GM18508 (cell line): ENCODE data around the gene TMEM178B.
"Not testable (repeated sequence)": the region's sequence is repeated elsewhere in the genome, so short reads cannot be mapped to it uniquely, and the experiment has no call there.

Experiments used
- ATAC-seq: cut with Tn5 transposase; IDR thresholded peaks from one replicate; pipeline ENCODE4 v1.9.1; 2021; ENCODE audit warnings: moderate number of reproducible peaks; ENCODE audit not compliant: insufficient read depth, unreplicated experiment

Gene TMEM178B

DNA sequence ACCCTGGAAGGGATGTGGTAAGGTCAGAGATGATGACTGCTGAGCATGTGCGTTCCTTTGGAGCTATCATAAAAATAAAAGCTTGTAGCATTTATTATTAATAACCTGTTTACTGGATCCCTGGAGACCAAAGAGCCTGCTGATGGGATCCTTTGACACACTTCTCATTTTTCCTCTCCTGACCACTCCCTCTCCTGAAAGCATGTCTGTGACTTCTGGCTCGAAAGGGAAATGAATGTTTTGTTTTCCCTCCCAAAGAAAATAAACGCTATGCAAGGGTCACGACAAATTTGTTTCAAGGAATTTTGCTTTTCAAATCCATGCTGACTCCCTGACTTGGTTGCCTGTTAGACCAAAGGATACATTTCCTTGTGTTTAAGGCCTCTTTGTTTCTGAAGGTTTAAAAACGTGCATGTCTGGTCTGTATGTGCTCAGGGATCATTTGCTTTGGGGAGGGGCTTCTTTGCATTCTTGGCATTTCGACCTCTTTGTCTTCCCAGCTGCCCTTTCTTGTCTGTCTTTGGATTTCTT, 292.3 kb downstream of the TMEM178B start:
- no peak for ATAC-seq

DNA sequence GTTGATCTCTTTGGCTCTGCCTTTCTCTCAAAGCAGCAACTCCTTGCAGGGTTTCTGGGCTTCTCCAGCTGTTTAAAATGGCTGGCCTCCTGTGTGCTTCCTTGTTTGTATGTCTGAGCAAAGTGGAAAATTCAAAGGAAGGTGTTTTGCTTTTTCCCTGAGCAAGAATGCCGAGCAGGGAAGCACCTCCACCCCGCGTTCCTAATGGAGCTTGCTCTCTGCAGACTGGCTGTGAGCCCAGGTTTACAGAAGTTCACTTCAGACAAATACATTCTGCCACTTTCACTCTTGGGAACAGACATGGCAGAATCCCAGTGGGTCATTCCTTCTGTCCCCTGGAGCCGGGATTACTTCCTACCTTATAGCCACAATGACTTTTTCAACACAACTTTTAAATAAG, 295.6 kb downstream of the TMEM178B start:
- ATAC-seq = no peak

DNA sequence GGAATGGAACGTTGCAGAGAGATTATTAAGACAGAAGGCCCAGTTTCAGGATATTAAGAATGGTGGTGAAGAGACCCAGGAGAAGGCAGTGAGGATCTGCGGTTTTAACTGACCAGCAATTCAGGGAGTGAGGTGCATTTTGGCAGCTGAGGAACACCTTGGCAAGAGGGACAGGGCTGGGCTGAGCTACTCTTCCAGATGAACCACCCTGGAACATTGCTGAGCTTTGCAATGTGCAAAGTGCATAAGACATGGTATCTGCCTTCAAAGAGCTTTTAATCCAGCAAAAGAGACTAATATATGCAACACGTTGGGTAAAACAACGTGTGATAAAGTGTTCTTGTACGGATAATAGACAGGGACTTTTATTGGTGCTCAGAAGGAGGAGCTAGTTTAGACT, 296.3 kb downstream of the TMEM178B start:
- no peak for ATAC-seq

DNA sequence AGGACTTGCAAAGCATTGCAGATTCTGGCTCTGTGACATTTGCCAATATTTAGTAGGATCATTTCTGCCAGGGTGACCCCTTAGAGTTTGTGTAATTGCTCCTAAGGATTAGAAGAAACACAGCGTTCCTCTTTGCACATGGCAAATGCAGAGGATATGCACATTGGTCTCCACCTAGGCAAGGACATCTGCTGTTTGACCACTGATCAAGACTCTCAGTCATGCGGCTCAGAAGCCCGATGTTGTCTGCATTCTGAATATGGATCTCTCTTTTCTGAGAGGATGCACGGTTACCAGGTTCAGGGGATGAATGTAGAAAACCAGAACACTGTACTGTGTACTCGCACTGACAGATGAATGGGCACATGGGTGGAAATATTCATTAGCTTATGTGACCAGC, 296.8 kb downstream of the TMEM178B start:
- no peak for ATAC-seq

DNA sequence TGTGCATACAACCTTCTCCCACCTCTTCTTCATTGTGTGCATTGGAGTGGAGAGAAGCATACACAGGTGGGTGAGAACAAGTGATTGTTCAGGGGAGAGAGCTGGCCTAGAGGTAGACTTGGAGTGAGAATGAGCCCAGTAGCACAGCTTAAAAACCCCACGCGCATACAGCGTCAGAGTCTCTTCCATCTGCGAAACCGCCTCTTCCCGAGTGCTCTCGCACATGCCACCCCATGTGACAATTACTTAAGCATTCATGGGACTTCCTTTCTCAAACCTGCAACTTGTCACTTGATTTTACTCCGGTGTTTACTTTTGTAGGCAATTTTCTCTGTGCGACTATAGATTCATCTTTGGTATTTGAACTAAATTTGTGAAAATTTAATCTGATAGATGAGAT, 300.6 kb downstream of the TMEM178B start:
- no peak for ATAC-seq

DNA sequence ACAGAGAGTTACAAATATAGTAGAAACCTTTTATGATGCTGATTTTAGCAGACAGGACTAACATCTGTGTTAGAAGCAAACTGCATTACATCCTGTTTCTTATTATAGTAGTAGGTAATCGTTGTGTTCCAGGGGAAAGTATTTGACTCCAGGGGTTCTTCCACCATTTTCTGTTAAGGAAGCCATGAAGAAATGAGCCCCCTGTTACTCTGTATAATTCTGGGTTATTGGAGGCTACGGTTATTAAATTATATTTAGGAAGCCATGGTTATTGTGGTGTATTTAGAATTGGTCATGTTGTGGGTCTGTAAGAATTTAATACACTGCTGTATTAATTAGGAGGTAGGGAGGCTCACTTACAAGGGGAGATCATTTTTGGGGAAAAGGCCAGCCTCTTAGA, 301.6 kb downstream of the TMEM178B start:
- no peak for ATAC-seq

DNA sequence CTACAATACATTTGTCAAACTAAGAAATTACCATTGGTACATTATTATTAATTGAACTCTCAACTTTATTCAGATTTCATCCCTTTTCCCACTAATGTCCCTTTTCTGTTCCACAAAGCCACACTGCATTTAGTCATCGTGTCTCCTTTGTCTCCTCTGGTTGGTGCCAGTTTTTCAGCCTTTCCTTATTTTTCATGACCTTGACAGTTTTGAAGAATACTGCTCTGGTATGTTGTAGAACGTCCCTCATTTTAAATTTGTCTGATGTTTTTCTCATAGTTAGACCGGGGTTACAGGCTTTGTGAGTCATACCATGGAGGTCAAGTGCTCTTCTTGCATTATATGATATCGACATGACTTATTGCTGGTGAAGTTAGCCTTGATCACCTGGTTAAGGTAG, 304.0 kb downstream of the TMEM178B start:
- no peak for ATAC-seq

DNA sequence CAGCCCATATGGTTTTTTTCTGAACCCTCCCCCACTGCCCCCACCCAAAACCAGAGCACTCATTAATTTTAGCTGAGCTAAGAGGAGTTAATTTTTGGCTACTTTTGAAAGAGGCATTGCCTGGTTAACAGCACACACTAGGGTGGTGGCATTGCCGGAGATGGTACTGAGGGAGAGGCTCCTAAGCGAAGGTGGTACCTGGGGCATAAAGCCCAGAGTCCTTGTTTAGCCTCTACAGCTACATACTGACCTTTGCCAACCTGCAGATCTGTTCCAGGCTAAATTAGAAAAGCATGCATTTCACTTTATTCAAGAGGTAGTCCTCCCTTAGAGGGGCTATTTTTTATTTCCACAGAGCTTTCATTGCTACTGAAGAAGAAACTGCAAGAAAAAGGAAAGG, 304.5 kb downstream of the TMEM178B start:
- ATAC-seq = no peak

DNA sequence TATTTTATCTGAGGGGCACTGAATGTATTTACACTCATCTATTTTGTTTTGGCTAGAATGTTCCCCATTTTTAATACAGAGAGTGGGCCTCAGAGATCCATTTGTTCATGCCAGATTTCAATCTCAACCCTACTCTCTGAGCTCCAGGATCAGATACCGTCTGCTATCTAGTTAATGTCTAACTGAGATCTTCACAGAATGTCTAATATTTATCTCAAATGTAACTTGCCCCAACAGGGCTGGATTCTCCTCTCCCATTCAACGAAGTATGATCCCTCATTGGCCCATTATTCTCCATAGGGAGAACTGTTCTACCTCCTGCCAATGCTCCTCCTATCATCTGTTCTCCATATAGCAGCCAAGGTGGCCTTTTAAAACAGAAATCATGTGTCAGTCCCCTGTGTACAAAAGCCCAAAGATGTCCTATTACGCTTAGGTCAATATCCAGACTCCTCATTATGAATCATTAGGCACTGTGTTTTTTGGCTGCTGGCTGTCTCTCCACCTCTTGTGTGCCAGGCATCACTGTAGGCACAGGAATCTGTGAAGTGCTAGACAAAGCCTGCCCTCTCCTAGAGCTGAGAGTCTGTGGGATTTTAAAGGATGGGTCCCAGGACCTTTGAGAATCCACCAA, 308.0 kb downstream of the TMEM178B start:
- ATAC-seq = no peak

DNA sequence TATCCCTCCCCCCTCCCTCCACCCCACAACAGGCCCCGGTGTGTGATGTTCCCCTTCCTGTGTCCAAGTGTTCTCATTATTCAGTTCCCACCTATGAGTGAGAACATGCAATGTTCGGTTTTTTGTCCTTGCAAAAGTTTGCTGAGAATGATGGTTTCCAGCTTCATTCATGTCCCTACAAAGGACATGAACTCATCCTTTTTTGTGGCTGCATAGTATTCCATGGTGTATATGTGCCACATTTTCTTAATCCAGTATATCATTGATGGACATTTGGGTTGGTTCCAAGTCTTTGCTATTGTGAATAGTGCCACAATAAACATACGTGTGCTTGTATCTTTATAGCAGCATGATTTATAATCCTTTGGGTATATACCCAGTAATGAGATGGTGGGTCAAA, 309.5 kb downstream of the TMEM178B start:
- not testable (repeated sequence) for ATAC-seq

DNA sequence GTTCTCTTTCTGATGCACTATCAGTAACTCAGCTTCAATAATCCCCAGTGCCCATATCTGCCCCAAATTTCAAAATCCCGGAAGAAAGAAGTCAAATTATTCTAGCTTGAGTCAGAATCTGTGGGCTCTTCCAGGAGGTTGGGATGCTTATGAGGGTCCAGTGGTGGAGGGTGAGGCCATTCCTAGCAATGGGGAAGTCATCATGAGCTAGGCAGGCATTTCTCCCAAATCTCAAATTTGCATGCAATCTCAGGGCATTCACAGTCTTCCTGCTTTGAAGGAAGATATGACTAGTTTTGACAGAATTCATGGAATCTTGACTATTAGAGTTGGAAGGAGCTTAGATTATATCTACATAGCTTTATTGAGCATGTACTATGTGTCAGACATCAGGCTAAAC, 313.0 kb downstream of the TMEM178B start:
- no peak for ATAC-seq

DNA sequence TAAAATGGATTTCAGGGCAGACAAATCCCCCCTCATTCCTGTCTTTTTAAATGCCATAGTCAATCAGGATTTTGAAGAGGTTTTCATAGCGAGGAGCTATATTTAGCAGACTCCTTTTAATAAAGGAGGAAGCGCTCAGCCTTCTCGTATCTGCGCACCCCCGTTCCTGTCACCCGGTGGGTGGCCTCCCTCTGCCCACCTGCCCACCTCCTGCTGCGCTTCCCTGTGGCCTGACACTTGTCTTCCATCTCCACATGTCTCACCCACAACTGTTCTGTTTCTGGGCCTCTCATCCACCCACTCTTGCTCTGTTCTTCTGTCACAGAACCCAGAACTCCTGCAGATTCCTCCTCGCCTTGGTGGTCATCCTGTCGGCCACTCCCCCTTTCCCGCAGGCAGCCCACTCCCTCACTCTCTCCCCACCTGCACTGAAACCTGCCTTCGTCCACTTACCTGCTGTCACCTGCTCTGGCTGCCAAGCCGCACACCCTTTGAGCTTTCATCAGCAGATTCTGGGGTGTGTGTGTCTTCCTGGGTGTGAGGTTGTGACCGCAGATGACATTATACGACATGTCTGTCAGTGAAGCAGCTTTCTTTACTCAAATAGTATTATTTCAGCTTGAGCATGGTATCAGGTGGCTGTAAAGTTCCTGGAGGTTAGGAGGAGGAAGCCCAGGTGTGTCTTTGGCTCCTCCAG, 313.8 kb downstream of the TMEM178B start:
- ATAC-seq = no peak

DNA sequence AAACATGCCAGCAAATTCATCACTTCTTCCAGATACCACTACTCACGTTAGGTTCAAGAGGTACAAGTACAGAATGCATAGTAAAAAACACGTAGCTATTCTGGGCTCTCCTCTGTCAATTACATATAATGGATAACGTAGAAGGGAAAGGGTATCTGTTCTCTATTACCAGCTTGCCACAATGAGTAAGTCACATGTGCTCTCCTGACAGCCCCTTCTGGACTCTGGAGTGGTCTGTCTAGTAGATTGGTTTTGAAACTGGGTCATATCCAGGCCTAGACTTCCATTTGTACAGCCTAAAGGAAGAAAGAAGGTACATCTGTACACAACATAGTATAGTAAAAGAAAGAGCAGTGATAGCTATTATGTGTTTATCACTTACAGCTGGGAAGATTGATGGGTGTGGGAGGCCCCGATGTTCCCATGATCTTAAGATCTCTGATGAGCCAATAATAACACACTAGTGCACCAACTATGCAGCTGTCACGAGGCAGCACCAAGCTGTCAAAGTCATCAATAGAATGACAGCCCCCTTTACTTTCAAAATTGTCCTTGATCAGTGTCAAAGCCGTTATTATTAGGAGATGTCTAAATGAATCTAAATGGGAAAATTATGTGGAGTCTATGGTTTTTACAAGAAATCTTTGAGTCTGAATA, 315.4 kb downstream of the TMEM178B start:
- no peak for ATAC-seq

DNA sequence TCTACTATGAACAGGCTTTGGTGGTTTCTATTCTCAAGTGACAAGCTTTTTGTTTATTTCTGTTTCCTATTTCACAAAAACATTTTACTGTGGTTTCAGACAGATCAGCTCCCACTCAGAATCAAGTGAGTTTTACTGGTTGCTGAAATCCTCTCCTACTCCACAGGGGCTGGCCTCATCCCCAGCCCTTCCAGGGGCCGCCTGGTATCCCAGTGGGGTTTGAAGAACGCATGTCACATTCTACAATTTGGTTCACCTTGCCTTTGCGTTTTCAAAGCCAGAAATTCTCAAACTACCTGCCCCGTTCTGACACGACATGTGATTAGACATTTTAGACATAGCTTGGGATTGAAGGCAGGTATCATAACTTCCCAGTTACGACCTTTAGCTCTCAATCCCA, 316.5 kb downstream of the TMEM178B start:
- no peak for ATAC-seq

DNA sequence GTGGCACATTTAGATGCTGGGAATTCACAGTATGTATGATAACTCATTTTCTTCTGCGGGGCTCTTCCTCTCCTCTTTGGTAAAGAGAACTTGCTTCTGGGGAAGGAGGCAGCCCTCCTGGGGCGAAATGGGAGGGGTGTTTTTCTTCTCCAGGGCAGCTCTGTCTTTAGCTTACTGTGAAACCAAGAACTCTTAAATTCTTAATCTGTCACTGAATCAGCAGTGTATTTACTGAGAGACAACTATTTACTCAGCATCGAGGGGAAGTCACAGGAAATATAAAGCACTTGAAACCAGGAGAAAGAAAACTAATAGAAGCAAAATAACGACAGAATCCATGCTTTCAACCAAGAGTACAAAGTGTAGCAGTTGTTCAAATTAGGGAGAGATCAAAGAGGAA, 319.2 kb downstream of the TMEM178B start:
- no peak for ATAC-seq

DNA sequence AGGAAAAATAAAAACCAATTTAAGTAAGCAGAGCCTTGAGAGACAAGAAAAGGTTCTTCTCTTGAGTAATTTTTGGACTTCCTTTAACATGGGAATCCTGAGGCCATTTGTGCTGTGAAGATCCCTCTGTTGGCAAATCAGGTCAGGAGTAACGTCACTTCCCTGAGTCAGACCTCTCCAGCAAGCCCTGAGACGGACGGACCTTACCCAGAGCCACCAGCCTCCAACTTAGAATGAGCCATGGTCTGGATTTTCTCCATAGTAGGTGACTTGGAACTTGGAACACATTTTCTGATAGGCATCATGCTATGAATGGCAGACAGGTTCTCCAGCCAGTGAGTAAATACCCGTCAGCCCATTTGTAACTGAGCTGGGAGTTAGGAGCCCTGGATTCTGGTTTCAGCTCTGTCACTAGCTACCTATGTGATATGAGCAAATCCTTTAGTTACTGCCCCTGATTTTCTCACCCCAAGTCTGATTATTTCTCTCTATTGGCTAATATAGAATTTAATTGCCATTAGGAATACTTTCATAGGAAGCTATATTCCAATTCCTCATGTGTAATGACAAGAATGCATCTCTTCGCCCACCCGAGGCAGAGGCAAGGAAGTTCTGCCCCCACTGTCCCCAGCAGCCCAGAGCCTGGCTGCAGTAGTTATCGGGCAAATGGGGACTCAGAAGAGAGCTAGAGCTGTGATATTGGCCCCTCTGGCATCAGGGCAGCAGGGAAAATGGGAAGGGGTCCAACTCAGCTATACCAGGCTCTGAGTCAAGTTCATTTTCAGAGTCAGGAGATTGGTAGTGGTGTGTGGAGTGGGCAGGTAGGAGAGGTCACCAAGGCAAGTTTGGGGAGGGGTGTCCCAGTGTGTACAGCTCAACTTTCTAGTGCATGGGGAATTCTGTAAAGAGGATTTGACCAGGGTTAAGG, 323.6 kb downstream of the TMEM178B start:
- no peak for ATAC-seq

DNA sequence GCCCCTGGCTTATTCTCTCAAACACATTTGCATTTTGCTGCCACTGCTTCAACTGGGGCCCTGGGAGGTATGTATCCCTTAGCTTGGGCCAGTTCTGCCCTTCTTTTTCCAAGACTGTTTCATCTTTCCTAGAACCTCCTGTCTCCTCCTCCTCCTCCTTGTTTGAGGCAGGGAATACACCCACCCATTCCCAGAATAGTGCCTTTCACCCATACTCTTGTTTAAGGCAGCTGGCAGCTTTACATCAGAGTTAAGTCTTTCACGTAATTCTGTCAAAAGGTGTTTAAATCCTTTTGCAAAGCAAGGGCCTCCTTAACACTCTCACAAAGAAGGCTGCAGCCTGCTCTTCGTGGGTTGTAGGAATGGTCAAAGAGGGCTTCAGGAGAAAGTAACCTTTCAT, 326.5 kb downstream of the TMEM178B start:
- no peak for ATAC-seq

DNA sequence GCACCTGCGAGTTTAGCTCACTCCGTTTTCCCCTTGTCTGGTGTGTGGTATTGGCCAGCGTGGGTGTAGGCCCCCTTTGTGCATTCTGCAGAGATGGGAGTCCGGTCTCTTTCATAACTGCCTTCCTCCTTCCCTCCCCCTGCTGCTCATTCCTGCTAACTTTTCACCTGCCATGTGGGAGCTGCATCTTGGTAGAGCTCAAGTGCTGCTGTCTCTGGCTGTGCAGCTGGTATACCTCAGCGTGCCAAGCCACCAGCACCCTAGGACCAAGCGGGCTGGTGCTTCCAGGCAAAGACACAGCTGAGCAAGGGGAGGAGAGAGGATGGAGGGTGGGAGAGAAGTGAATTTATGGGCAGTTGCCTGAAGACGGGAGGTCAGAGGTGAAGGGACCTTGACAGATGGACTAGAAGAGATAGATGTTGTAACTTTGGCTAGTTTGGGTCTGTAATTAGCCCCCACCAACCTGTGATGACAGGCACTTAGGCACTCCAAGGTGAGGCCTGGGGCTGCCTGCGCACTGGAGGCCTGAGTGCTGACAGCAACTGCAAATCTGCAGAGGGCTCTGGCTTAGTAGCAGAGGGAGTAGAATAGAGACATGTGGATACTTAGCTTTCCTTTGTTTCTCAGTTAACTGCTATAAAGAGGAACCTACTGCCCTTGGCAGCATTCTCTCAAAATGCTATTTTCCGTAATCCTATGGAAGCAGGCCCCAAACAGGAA, 328.6 kb downstream of the TMEM178B start:
- no peak for ATAC-seq

DNA sequence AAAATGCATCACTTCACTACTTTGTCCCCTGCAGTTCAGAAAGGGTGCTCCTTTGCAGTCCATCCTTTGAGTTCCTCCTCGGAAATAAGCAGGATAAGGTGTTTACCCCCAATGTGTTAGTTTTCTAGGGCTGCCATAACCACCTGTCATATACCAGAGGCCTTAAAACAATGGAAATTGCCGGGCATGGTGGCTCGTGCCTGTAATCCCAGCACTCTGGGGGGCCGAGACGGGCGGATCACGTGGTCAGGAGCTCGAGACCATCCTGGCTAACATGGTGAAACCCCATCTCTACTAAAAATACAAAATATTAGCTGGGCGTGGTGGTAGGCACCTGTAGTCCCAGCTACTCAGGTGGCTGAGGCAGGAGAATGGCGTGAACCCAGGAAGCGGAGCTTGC, 330.0 kb downstream of the TMEM178B start:
- not testable (repeated sequence) for ATAC-seq

DNA sequence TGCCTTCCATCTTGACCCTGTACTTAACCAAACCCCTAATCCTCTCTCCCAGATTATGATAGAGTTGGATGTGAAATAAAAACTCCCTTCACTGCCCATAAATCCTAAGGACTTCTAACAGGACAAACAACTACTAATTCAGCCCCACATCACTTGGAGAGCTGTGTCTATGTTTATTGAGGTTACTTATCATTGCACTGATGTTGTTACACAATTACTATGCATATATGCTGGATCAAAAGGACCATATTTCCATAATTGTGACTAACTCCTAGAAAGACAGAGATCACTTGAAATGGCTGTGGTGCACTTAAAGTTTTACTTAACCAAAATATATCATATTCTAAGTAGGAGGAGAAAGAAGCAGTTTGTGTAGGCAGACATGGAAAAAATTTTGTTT, 332.5 kb downstream of the TMEM178B start:
- ATAC-seq = no peak
